Activated T-cell treated with anti-CD3 and anti-CD28 coated beads for 4 hours (primary cell): ENCODE data around the gene FURIN.
"Not testable (repeated sequence)": the region's sequence is repeated elsewhere in the genome, so short reads cannot be mapped to it uniquely, and the experiment has no call there.

ENCODE experiments used
- DNase-seq: peaks from one replicate; pipeline ENCODE4 v3.0.0-alpha.2; 2020

The FURIN gene

DNA sequence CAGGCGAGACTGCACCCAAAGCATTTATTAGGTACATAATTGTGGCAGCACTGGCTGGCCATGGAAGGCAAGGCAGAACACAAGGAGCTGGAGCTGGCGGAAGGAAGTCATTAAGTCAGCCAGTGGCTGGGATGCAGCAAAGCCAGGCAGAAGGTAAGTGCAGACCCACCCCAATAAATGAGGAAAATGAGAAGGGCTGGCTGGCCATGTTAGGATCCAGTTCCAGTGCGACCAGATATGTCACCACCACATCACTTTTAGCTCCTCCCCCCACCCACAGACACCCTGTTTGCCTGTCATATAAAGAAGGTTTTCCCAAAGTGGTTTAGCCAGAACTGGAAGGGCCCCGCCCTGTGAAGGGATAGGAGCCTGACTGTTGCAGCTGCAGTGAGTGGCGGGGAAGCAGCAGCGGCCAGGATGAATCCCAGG is at the start of gene FURIN:
TSS of gene FURIN (plus strand) at position 328 of the 429 bp plus-strand sequence. CDS start 7,153 bp downstream, outside the sequence.
- no peak for DNase-seq

DNA sequence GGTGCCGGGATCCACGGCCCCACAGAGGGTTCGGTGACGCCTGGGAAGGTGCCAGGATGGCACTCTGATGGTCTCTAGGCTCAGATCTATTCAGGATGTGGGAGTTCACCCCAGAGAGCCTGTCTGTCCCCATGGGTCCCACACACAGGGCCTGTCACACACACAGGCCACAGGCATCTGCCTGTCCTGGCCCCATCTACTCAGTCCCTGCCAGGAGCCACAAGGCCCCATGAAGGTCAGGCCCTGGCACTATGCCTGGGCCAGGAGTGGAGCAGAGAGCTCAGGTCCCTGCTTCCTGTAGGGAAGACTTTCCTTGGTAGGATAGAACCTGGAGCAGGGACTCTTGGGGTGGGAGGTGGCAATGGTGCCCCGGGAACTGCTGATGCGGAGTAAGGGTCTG is 49.0 kb upstream of the FURIN start:
- DNase-seq: no peak

DNA sequence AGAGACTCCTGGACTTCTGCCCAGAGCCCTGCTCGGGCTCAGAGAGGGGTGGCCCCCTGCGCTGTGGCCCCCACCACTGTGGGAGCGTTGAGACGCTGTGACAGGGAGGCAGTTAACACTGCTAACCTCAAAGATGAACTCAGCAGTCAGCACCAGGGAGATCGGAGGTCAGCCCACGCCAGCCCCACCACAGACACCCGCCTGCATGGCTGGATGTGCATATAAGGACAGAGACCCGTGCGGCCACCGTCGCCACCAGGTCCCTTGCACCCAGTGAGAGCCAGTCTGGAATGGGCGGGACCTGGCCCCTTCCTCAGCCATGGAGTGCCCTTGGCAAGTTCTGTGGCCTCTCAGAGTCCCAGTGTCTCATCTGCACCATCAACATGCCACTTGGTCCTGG is 48.5 kb upstream of the FURIN start:
- no peak for DNase-seq

DNA sequence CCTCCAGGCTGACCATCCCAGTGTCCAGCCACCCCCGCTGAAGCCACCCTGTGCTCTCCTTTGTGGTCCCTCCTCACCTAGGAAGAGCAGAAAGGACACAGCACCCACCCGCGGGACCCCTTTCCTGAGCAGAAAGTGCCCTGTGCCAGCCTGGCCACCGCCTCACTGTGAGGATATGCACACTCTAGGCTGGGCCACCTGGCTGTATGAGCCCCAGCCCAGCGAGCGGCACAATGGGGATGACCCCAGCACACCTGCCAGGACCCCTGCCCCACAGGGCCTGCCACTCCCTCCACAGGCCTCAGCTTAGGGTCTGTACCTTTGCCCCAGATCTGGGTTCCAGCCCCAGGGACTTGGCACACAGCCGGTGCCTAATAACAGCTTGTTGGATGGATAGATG is 47.9 kb upstream of the FURIN start:
- DNase-seq: no peak

DNA sequence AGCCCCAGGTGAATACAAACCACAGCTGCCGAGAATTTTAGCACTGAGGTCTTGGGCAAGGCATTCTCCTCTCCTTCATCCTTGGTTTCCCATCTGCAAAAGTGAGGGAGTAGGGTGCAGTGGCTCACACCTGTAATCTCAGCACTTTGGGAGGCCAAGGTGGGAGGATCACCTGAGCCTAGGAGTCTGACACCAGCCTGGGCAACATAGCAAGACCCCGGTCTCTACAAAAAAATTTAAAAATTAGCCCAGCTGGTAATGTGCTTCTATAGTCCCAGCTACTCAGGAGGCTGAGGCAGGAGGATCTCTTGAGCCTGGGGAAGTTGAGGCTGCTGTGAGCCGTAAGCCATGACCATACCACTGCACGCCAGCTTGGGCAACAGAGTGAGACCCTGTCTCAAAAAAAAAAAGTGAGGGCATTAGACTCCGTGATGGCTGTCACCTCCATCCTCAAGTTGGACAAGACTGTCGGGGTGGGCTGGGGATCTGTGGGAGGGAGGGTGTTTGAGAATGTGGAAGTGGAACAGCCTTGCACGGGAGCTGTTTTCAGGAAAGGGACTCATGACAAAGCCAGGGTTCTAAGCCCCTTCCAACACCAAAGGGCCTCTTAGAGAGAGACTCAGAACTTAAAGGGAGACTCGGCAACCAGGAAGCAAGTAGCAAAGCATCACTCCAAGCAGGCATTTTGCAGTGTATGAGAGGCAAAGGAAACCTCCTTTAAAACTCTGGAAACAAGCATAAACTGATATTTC is 46.0 kb upstream of the FURIN start:
- no peak for DNase-seq

- DNase-seq: no peak
Measured at GRCh38 chr15:90823455-90823974, 44.9 kb upstream of the FURIN start.

DNA sequence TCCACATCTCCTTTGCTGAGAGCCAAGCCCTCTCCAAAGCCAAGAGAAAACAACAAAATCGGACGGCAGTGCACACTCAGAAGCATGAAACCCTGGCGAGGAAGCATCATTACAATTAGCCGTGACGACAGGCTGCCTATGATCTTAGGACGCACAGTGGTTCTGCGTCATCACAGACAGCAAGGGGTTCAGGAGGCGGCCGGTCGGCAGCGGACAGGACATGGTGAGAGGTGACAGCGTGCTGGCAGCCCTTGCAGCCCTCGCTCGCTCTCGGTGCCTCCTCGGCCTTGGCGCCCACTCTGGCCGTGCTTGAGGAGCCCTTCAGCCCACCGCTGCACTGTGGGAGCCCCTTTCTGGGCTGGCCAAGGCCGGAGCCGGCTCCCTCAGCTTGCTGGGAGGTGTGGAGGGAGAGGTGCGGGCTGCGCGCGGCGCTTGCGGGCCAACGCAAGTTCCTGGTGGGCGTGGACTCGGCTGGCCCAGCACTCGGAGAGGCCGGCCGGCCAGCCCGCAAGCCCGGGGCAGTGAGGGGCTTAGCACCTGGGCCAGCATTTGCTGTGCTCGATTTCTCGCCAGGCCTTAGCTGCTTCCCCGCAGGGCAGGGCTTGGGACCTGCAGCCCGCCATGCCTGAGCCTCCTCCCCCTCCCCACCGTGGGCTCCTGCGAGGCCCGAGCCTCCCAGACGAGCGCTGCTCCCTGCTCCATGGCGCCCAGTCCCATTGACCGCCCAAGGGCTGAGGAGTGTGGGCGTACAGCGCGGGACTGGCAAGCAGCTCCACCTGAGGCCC is 43.1 kb upstream of the FURIN start:
- DNase-seq: not testable (repeated sequence)

- not testable (repeated sequence) for DNase-seq
Measured at GRCh38 chr15:90826206-90826885, 42.0 kb upstream of the FURIN start.

GRCh38 chr15:90826886-90827435 is 41.4 kb upstream of the FURIN start:
- no peak for DNase-seq

DNA sequence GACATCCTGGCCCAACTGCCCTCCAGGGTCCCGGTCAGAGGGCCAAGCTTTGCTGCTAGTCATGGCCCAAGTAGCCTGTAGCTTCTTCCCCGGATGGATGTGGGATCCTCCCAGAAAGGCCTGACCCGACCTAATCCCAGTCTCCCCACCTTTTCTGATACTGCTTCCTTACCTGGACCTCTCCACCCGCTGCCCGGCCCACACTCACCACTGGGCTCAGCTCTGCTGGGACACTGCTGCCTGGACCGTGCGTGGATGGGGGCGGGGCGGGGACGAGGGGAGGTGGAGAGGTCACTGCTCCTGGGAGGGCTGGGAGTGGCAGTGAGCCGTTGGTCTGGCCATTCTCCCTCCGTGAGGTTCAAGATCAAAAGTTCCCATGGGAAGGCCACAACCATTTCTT is 40.3 kb upstream of the FURIN start:
- DNase-seq: no peak

- no peak for DNase-seq
Measured at GRCh38 chr15:90829126-90829525, 39.3 kb upstream of the FURIN start.

DNA sequence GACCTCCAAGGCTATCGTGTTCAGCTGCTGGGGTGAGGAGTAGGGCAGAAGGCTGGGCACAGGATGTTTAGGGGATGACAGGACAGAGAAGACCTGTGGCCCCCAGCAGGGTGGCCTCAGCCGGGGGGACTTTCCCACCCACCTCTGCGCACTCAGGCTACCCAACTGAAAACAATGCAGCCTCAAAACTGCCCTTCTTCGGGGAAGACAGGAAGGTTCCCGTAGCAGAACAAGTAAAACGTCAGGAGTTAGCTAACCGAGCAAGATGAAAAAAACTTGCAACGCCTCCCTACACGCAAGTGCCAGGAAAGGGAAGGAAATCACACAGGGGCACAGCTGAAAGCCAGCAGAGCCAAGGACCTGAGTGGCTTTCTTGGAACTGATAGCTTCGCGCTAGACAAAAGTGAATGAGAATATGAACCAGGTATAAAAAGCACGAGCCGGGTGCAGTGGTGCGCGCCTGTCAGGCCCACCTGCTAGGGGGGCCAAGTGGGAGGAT is 38.4 kb upstream of the FURIN start:
- DNase-seq: no peak

DNA sequence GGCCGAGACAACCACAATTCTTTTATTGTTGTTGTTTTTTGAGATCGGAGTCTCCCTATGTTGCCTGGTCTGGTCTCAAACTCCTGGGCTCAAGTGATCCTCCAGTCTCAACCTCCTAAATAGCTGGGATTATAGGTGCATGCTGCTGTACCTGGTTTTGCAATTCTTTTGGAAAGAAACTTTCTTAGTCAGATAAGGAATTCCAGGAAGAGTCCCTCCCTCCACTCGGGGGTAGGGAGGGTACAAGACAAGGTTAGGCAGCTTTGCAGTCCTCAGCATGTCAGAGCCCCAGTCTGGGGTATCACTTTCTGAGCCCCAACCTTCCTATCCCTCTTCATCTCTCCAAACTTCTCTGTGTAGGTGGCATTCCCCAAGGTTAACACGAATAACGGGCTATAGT is 33.8 kb upstream of the FURIN start:
- DNase-seq: no peak

DNA sequence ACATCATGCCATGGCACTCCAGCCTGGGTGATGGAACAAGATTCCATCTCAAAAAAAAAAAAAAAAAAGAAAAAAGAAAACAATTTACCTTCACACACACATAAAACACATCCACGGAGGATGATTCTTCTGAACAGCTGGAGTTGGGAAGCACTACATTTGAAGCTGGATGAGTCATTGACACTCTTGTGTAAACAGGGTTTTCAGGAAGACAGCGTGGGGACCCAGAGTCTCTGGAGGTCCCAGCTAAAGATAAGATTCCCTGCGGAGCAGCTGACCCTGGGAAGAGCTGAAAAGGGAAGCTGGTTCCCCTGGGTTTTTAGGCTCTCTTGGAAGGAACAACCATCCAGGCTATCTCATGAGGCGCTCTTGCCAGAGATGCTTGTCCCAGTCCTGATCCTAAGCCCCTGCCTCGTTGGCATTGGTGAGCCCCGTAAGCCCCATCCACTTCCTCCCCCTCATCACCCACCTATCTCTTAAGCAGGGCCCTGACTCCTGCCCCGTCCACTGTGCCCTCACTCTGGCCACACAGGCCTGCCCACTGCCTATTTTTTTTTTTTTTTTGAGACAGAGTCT is 32.0 kb upstream of the FURIN start:
- DNase-seq: no peak

- no peak for DNase-seq
Measured at GRCh38 chr15:90837094-90837493, 31.3 kb upstream of the FURIN start.

GRCh38 chr15:90838139-90838538 is 30.2 kb upstream of the FURIN start:
- DNase-seq: peak; percentile 86

DNA sequence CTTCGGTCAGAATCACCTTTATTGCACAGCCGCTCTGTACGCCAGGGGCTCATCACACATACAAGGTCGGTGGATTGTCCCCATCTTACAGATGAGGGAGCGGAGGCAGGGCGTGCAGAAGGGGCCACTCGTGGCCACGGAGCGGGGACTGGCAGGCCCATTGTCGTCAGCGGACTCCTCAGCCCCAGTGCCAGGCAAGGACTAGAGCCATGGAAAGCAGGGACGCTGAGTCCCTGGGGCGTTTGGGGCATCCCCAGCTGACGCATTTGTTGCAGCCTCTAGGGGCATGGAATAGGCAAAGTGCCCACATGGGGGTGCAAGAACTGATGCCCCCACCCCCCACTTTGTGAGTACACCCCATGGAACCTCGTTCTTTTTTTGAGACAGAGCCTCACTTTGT is 29.8 kb upstream of the FURIN start:
- no peak for DNase-seq

GRCh38 chr15:90839187-90840071 is 29.0 kb upstream of the FURIN start:
- DNase-seq: no peak

DNA sequence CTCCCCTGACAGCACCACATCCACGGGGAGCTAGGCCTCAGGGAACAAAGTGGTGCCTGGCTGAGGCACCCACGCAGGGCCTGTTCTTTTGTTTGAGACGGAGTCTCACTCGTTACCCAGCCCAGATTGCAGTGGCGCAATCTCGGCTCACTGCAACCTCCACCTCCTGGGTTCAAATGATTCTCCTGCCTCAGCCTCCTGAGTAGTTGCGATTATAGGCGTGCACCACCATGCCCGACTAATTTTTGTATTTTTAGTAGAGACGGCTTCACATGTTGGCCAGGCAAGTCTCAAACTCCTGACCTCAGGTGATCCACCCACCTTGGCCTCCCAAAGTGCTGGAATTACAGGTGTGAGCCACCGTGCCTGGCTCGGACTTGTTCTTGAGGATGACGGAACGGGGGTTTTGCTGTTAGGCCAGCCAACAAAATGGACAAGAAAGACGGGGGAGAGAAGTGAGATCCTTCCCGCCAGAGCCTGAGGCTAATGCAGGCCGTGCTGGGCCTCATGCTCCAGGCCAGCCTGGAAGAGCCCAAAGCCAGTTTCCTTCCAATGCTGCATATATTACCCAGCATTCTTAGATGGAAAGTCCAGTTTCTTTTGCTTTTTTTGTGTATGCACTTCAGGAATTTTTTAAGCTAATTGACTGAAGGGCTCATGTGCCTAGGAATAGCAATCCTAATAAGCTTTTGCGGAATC is 28.1 kb upstream of the FURIN start:
- DNase-seq: no peak

DNA sequence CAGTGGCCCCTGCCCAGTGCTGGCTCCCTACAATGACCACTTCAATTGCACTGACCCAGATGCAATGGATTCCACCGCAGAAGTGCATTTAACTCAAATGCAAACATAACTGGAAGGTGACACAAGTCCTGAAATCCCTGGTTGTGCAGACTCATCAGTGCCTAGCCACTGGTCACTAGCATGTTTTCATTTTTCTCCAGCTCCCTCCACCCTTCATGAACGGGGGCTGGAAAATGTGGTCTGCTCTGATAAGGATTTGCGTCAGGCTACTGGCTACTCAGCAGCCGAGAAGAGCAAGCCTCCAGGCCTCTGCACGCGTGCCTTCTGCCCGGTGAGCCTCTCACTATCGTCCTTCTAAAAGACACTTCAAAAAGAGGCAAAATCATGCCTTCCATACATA is 27.4 kb upstream of the FURIN start:
- no peak for DNase-seq

GRCh38 chr15:90844696-90845095 is 23.7 kb upstream of the FURIN start:
- no peak for DNase-seq
